Spleen (tissue), 11 donors: ENCODE measurements around the gene BHMT. TPM values are rescaled to one million over a fixed set of nuclear protein-coding genes. Genes with fewer than 3 reads are reported as not detected.

Experiments
- DNase-seq: peaks from one replicate; pipeline ENCODE4 v3.0.0-alpha.2; 2020
- H3K27ac ChIP-seq, 8 donors: fragments of 200-600 bp; sonication (generic) in 7 of 8; 1 replicate in 4 of 8; 2 replicates in 4 of 8; pipeline versions ENCODE4 v1.5.0 to v1.8.0; 2016 to 2021; ENCODE audit warnings: inconsistent platforms in 4 of 8, mild to moderate bottlenecking in 4 of 8, moderate library complexity in 1 of 8
- H3K27me3 ChIP-seq, 7 donors: fragments of 200-600 bp; sonication (generic) in 6 of 7; replicated peaks in 1 of 7; 1 replicate in 4 of 7; 2 replicates in 3 of 7; pipeline versions ENCODE4 v1.5.0 to v1.8.0; 2016 to 2021; ENCODE audit warnings: inconsistent platforms in 3 of 7, mild to moderate bottlenecking in 1 of 7
- H3K36me3 ChIP-seq, 6 donors: fragments of 200-600 bp; sonication (generic) in 5 of 6; 1 replicate in 4 of 6; 2 replicates in 2 of 6; pipeline versions ENCODE4 v1.5.0 to v1.8.0; 2016 to 2021; ENCODE audit warnings: inconsistent platforms in 2 of 6
- H3K4me1 ChIP-seq, 6 donors: fragments of 200-600 bp; sonication (generic) in 5 of 6; 1 replicate in 3 of 6; 2 replicates in 3 of 6; pipeline versions ENCODE4 v1.5.0 to v1.8.0; 2016 to 2021; ENCODE audit warnings: inconsistent platforms in 3 of 6
- H3K4me3 ChIP-seq, 8 donors: fragments of 200-600 bp; sonication (generic) in 7 of 8; 1 replicate in 4 of 8; 2 replicates in 4 of 8; pipeline versions ENCODE4 v1.5.0 to v1.8.0; 2016 to 2021; ENCODE audit warnings: inconsistent platforms in 4 of 8, mild to moderate bottlenecking in 4 of 8, moderate library complexity in 2 of 8
- H3K9me3 ChIP-seq, 8 donors: fragments of 200-600 bp; sonication (generic) in 7 of 8; 1 replicate in 4 of 8; 2 replicates in 4 of 8; pipeline versions ENCODE4 v1.5.0 to v1.8.0; 2016 to 2021; ENCODE audit warnings: inconsistent platforms in 4 of 8
- CTCF ChIP-seq, 11 experiments: fragments of 200-600 bp in 7 of 11; fragments of 450-650 bp in 4 of 11; sonication (generic) in 4 of 11; IDR thresholded peaks in 8 of 11; conservative IDR thresholded peaks in 3 of 11; 1 replicate in 7 of 11; 2 replicates in 4 of 11; pipeline versions ENCODE4 v1.4.0 to v1.8.0; 2016 to 2021; ENCODE audit warnings: antibody characterized with exemption in 11 of 11, inconsistent platforms in 4 of 11, mild to moderate bottlenecking in 1 of 11
- POLR2A ChIP-seq, 3 donors: fragments of 450-650 bp; IDR thresholded peaks; one replicate each; pipeline ENCODE4 v1.5.1; 2017; ENCODE audit warnings: antibody characterized with exemption in 3 of 3, mild to moderate bottlenecking in 1 of 3
- POLR2AphosphoS5 ChIP-seq, 3 donors: sonication (generic); formaldehyde crosslinking; IDR thresholded peaks; one replicate each; pipeline ENCODE4 v1.5.1; 2017; ENCODE audit warnings: antibody characterized with exemption in 3 of 3
- WGBS, 5 donors: extraction: QIAGEN DNeasy Blood & Tissue Kit in 3 of 5; methylation state at CpG; one replicate each; pipeline versions ENCODE4 v1.1.5 to v1.1.7; 2013 to 2018; 5-methylcytosine and 5-hydroxymethylcytosine counted together
- intact Hi-C: fragments of 100-400 bp; cut with DNase I; formaldehyde crosslinking; loops from one replicate; pipeline ENCODE4 v1.15.0; 2023; ENCODE audit warnings: low total_unique reads
- polyA plus RNA-seq, 3 donors: library from polyadenylated mRNA; stranded (reverse); fragments of 200-250 nt; gene quantifications; one replicate each; pipeline ENCODE4 v1.2.1, GENCODE V29; 2013
- total RNA-seq, 7 donors: library from RNA; depleted of rRNA in 3 of 7; stranded (reverse); fragments of >200 nt in 3 of 7; fragmentation: NEBNext Ultra II Directional in 4 of 7; extraction: Animal tissue kit (Norgen Biotek cat#: 25700) in 4 of 7; gene quantifications; one replicate each; pipeline versions ENCODE4 v1.1.0 to v1.2.1, GENCODE V29; 2016 to 2021
- donor health status: healthy with polysubstance abuse.
- donor health status: DM: no; HTN: no; CAD: no; lungs with moderate emphysema.
- donor health status: DM: no; HTN: no; CAD: no.
- donor health status: Bipolar disorder and iron deficiency.
- donor health status: healthy.
- donor health status: DM: no; HTN: no; CAD: no.
- donor health status: DM: yes; HTN: yes; CAD: no.

BHMT gene
- total and polyA plus RNA-seq, 10 donors = not detected

DNA sequence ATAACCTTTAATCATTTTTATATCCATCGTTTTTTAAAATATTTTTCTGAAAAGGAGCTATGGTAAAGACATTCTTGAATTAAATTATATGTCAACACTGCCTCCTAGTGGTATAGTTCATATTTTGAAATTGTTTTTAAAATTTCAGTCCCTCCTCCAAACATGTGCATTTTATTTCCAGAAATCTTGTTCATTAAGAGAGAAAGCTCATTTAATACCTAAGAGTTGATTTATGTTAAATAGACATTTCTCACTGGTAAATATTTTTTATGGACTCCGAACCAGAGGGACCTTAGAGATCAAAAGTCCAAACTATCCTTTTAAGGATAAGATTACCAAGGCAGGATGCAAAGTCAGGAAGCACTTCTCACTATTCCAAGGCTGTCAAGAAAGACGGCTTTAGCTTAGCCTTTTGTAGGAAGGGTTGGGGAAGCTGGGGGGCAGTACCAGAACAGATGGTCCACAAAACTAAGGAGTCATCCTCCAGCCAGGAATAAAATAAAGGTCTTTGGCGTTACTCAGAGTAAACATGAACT, 21.6 kb downstream of the BHMT start:
- no peaks in the 10 kb centered on the region for H3K27me3 ChIP-seq
- intact Hi-C loops = loop anchor here (5.0 kb wide), 2 partner anchors 111 to 329 kb away; no protein-coding TSS in a partner anchor
- H3K27ac ChIP-seq = peak overlapping the region in 5 of 8 donors; percentile 8 to 20 (median 15)
- no peak for DNase-seq
- H3K4me1 ChIP-seq = peaks cover 7 to 19% (median 11%) of the 10 kb centered on the region in 6 donors
- no peaks in the 10 kb centered on the region for H3K9me3 ChIP-seq
- TF ChIP-seq CTCF (IDR thresholded peaks at IDR 0.05 in 8 of 11, conservative IDR thresholded peaks at IDR 0.05 in 3 of 11) (peak in 4 of 11 experiments; percentile 14 to 45 (median 34)), POLR2AphosphoS5 (IDR thresholded peaks at IDR 0.05) (no peak), POLR2A (IDR thresholded peaks at IDR 0.05) (no peak)
- peak overlapping the region in 2 of 8 donors; percentile 10 to 47 for H3K4me3 ChIP-seq
- no peaks in the 10 kb centered on the region for H3K36me3 ChIP-seq
- WGBS, 5 donors = 7 to 14% (median 9%) methylated on average over 4 of the region's 4 CpGs

DNA sequence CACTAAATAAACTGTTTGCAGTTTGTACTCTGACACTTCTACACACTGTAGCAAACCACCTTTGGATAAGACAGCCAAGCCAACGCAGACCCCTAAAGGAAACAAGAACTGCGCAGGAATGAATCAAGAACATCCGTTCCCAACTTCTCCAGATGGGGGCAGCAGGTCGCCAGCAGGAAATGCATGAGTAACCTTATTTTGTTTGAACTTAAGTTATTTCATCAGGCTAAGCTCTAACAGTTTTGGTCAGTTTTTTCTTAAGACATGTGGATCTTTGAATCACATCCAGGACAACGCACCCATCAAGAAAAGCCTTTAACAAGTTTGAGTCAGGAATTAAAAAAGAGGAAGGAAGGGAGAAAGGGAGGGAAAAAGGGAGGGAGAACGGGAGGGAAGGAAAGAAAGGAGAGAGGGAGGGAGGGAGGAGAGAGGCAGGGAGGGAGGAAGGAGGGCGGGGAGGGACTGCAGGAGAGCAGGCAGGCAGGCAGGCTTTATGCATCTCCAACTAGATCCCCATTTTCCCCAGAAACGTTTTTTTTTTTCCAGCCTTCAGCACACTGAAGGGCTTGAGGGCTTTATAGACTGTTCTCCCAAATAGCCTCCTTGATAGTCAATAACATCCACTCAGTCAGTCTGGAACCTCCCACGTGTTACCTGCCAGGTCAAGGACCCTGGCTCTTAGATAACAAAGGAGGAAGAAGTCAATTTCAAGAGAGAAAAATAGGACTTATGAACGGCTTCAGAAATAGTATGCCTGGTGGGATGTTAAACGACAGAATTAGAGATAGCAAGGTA, 22.2 kb downstream of the BHMT start:
- no peaks in the 10 kb centered on the region for H3K36me3 ChIP-seq
- H3K27ac ChIP-seq = peak overlapping the region in 5 of 8 donors; percentile 8 to 20 (median 15)
- intact Hi-C loops = loop anchor here (5.0 kb wide), 2 partner anchors 112 to 328 kb away; no protein-coding TSS in a partner anchor
- 5 to 8% (median 5%) methylated on average over 11 of the region's 11 CpGs for WGBS, 5 donors
- TF ChIP-seq CTCF (IDR thresholded peaks at IDR 0.05 in 8 of 11, conservative IDR thresholded peaks at IDR 0.05 in 3 of 11) = peak in 9 of 11 experiments; percentile 25 to 73 (median 49)
- no peak for TF ChIP-seq POLR2AphosphoS5 (IDR thresholded peaks at IDR 0.05)
- peaks cover 7 to 19% (median 11%) of the 10 kb centered on the region in 6 donors for H3K4me1 ChIP-seq
- no peak for DNase-seq
- no peaks in the 10 kb centered on the region for H3K9me3 ChIP-seq
- H3K4me3 ChIP-seq = peak overlapping the region in 2 of 8 donors; percentile 10 to 47
- no peaks in the 10 kb centered on the region for H3K27me3 ChIP-seq

DNA sequence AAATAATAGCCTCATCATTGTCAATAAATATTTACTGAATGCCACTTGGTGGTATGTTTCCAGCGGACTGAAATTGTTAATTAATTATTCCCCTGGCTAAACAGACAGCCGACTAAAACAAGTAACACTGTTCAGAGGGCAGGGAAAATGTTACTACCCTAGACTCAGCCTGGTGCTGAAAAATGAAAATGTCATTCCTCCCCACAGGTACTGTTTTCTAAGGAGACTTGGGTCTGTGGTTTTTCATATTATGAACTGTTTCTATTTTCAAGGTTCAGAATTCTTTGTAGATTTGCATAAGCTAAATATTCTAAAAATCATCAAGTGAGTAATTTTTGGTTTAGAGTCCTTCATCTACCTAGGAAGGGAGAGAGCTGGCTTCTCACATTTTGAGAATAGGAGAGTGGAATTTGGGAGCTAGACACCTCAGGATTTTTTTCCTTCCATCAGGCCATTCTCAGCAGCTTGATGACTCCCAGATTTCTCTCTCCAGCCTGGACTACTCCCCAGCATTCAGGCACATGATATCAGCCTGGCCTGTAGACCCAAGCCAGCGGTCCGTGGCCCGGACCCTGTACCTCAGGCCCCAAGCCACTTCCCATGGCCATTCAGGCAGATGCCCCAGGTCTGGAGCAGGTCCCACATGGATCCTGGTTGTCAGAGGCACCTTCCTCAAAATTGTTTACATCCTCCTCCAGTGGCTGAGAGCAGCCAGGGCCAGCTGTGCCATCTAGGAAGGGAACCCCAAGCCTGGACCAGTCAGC, 24.4 kb downstream of the BHMT start:
- peaks cover 7 to 19% (median 11%) of the 10 kb centered on the region in 6 donors for H3K4me1 ChIP-seq
- H3K4me3 ChIP-seq = no peak overlapping the region
- WGBS, 5 donors = 77 to 93% (median 91%) methylated on average over 4 to 5 of the region's 5 CpGs
- intact Hi-C loops = no loop called here
- no peak overlapping the region for H3K27ac ChIP-seq
- no peaks in the 10 kb centered on the region for H3K27me3 ChIP-seq
- DNase-seq = no peak
- no peak for TF ChIP-seq CTCF (IDR thresholded peaks at IDR 0.05 in 8 of 11, conservative IDR thresholded peaks at IDR 0.05 in 3 of 11)
- TF ChIP-seq POLR2A (IDR thresholded peaks at IDR 0.05) = no peak
- no peak for TF ChIP-seq POLR2AphosphoS5 (IDR thresholded peaks at IDR 0.05)
- peaks cover 0 to 8% (median 2%) of the 10 kb centered on the region in 8 donors for H3K9me3 ChIP-seq
- no peaks in the 10 kb centered on the region for H3K36me3 ChIP-seq
